ENCODE results near the gene MPG.
A peak's percentile ranks its signal among the peaks of the same experiment; 100 is the strongest.
"Not testable (repeated sequence)": the region's sequence is repeated elsewhere in the genome, so short reads cannot be mapped to it uniquely, and the experiment has no call there.

The MPG gene

GRCh38 chr16:77807-78443 is at the start of gene MPG:
Gene MPG, plus strand, starts transcription at chr16:78225. Its CDS starts 85 bp downstream, at chr16:78310.
- DNase-seq, result peak; percentile 67

GRCh38 chr16:30627-31026 is 47.4 kb upstream of the MPG start:
- not testable (repeated sequence) for DNase-seq

- DNase-seq, result not testable (repeated sequence)
Observed at GRCh38 chr16:33154-33876, 44.7 kb upstream of the MPG start.

- no peak for DNase-seq
Observed at GRCh38 chr16:33877-34647, 44.0 kb upstream of the MPG start.

- no peak for DNase-seq
Observed at GRCh38 chr16:34648-34987, 43.4 kb upstream of the MPG start.

- DNase-seq, result no peak
Observed at GRCh38 chr16:35011-35677, 42.9 kb upstream of the MPG start.

GRCh38 chr16:35678-36305 is 42.2 kb upstream of the MPG start:
- DNase-seq, result no peak

GRCh38 chr16:36336-36984 is 41.6 kb upstream of the MPG start:
- no peak for DNase-seq

GRCh38 chr16:37511-37910 is 40.5 kb upstream of the MPG start:
- DNase-seq, result no peak

GRCh38 chr16:38206-38605 is 39.8 kb upstream of the MPG start:
- DNase-seq, result not testable (repeated sequence)

GRCh38 chr16:38941-39892 is 38.8 kb upstream of the MPG start:
- peak; percentile 17 for DNase-seq

GRCh38 chr16:41439-42068 is 36.5 kb upstream of the MPG start:
- no peak for DNase-seq

- DNase-seq, result no peak
Observed at GRCh38 chr16:42069-42457, 36.0 kb upstream of the MPG start.

GRCh38 chr16:42691-43090 is 35.3 kb upstream of the MPG start:
- DNase-seq, result no peak

GRCh38 chr16:43294-43693 is 34.7 kb upstream of the MPG start:
- DNase-seq, result no peak

GRCh38 chr16:44655-45054 is 33.4 kb upstream of the MPG start:
- no peak for DNase-seq

- DNase-seq, result no peak
Observed at GRCh38 chr16:45454-45853, 32.6 kb upstream of the MPG start.

- DNase-seq, result not testable (repeated sequence)
Observed at GRCh38 chr16:46510-46909, 31.5 kb upstream of the MPG start.

- no peak for DNase-seq
Observed at GRCh38 chr16:47234-47633, 30.8 kb upstream of the MPG start.

GRCh38 chr16:50769-51591 is 27.0 kb upstream of the MPG start:
- DNase-seq, result no peak
